HEK293 (cell line): ENCODE results near the gene ABCA2.

Source experiments
- CTCF ChIA-PET: fragments of 350-600 bp; formaldehyde crosslinking; extraction: SDS; loops from one replicate; lab custom pipeline; 2021; ENCODE audit warnings: antibody characterized with exemption; lab: Yijun Ruan, JAX
- POLR2A ChIA-PET: fragments of 300-600 bp; formaldehyde crosslinking; extraction: SDS; loops from one replicate; lab custom pipeline; 2020; ENCODE audit warnings: antibody characterized with exemption, inconsistent platforms; lab: Yijun Ruan, JAX
- H3K27ac ChIP-seq: fragments of 200-500 bp; sonication (Bioruptor generic); 2 replicates; pipeline ENCODE4 v1.5.1; 2014; ENCODE audit warnings: low read depth, low read length, control low read depth, inconsistent platforms; ENCODE audit errors: extremely low read depth
- H3K36me3 ChIP-seq, 2 experiments: fragments of 200-500 bp in 1 of 2; sonication (Bioruptor generic) in 1 of 2; 1 replicate in 1 of 2; 2 replicates in 1 of 2; pipeline ENCODE4 v1.5.1; 2014 to 2017; ENCODE audit warnings: inconsistent platforms in 2 of 2, low read length in 2 of 2; ENCODE audit not compliant: control insufficient read depth in 2 of 2, insufficient read depth in 1 of 2
- H3K4me1 ChIP-seq: fragments of 200-500 bp; sonication (Bioruptor generic); 2 replicates; pipeline ENCODE4 v1.5.1; 2014; ENCODE audit warnings: mild to moderate bottlenecking, low read length, inconsistent platforms; ENCODE audit not compliant: control insufficient read depth, insufficient read depth
- H3K4me3 ChIP-seq: 2 replicates; pipeline ENCODE4 v1.5.1; 2011; ENCODE audit warnings: low read depth, mild to moderate bottlenecking, control low read depth, low read length, moderate library complexity
- H3K9me3 ChIP-seq: fragments of 200-500 bp; sonication (Bioruptor generic); 2 replicates; pipeline ENCODE4 v1.5.1; 2014; ENCODE audit warnings: low read depth, low read length, inconsistent platforms; ENCODE audit not compliant: control insufficient read depth, insufficient read depth
- BCL6B ChIP-seq: fragments of 450-650 bp; formaldehyde crosslinking; IDR thresholded peaks from 2 replicates; pipeline ENCODE4 v1.5.1; 2017; ENCODE audit warnings: missing biosample characterization, missing genetic modification characterization
- CTCF ChIP-seq: fragments of 450-650 bp; formaldehyde crosslinking; IDR thresholded peaks from 2 replicates; pipeline ENCODE4 v1.5.1; 2016; ENCODE audit warnings: missing biosample characterization, missing genetic modification characterization
- EGR2 ChIP-seq: fragments of 450-650 bp; formaldehyde crosslinking; IDR thresholded peaks from 2 replicates; pipeline ENCODE4 v1.5.1; 2016; ENCODE audit warnings: low read depth, missing biosample characterization, missing genetic modification characterization
- GLIS1 ChIP-seq: fragments of 450-650 bp; formaldehyde crosslinking; IDR thresholded peaks from 2 replicates; pipeline ENCODE4 v1.5.1; 2016; ENCODE audit warnings: missing biosample characterization, missing genetic modification characterization
- KLF1 ChIP-seq: fragments of 450-650 bp; formaldehyde crosslinking; IDR thresholded peaks from 2 replicates; pipeline ENCODE4 v1.5.1; 2016; ENCODE audit warnings: missing biosample characterization, missing genetic modification characterization
- MYNN ChIP-seq: fragments of 450-650 bp; formaldehyde crosslinking; IDR thresholded peaks from 2 replicates; pipeline ENCODE4 v1.5.1; 2016; ENCODE audit warnings: missing biosample characterization, missing genetic modification characterization, borderline replicate concordance
- REPIN1 ChIP-seq: fragments of 450-650 bp; formaldehyde crosslinking; IDR thresholded peaks from 2 replicates; pipeline ENCODE4 v1.5.1; 2017; ENCODE audit warnings: missing biosample characterization, missing genetic modification characterization, low read depth
- TSHZ1 ChIP-seq: fragments of 450-650 bp; formaldehyde crosslinking; IDR thresholded peaks from 2 replicates; pipeline ENCODE4 v1.5.1; 2016; ENCODE audit warnings: missing biosample characterization, missing genetic modification characterization, borderline replicate concordance
- ZBTB7A ChIP-seq: fragments of 450-650 bp; formaldehyde crosslinking; IDR thresholded peaks from 2 replicates; pipeline ENCODE4 v1.5.1; 2016; ENCODE audit warnings: low read depth, missing biosample characterization, missing genetic modification characterization
- ZBTB8A ChIP-seq: fragments of 450-650 bp; formaldehyde crosslinking; IDR thresholded peaks from 2 replicates; pipeline ENCODE4 v1.5.1; 2016; ENCODE audit warnings: missing biosample characterization, missing genetic modification characterization
- ZFHX2 ChIP-seq: fragments of 450-650 bp; formaldehyde crosslinking; conservative IDR thresholded peaks from 2 replicates; pipeline ENCODE4 v1.5.1; 2016; ENCODE audit warnings: missing biosample characterization, missing genetic modification characterization
- ZNF18 ChIP-seq: fragments of 450-650 bp; formaldehyde crosslinking; IDR thresholded peaks from 2 replicates; pipeline ENCODE4 v1.5.1; 2016; ENCODE audit warnings: missing biosample characterization, missing genetic modification characterization
- ZNF280D ChIP-seq: fragments of 450-650 bp; formaldehyde crosslinking; IDR thresholded peaks from 2 replicates; pipeline ENCODE4 v1.5.1; 2016; ENCODE audit warnings: missing biosample characterization, missing genetic modification characterization
- ZNF423 ChIP-seq: fragments of 450-650 bp; formaldehyde crosslinking; IDR thresholded peaks from 2 replicates; pipeline ENCODE4 v1.5.1; 2016; ENCODE audit warnings: missing biosample characterization, missing genetic modification characterization
- ZNF501 ChIP-seq: fragments of 450-650 bp; formaldehyde crosslinking; IDR thresholded peaks from 2 replicates; pipeline ENCODE4 v1.5.1; 2016; ENCODE audit warnings: missing biosample characterization, missing genetic modification characterization
- ZNF521 ChIP-seq: fragments of 450-650 bp; formaldehyde crosslinking; IDR thresholded peaks from 2 replicates; pipeline ENCODE4 v1.5.1; 2017; ENCODE audit warnings: missing biosample characterization, mild to moderate bottlenecking, missing genetic modification characterization
- ZNF558 ChIP-seq: fragments of 450-650 bp; formaldehyde crosslinking; IDR thresholded peaks from 2 replicates; pipeline ENCODE4 v1.5.1; 2016; ENCODE audit warnings: missing biosample characterization, missing genetic modification characterization
- ZNF645 ChIP-seq: fragments of 450-650 bp; formaldehyde crosslinking; IDR thresholded peaks from 2 replicates; pipeline ENCODE4; 2016; ENCODE audit warnings: missing biosample characterization, missing genetic modification characterization
- ZNF707 ChIP-seq: fragments of 450-650 bp; formaldehyde crosslinking; IDR thresholded peaks from 2 replicates; pipeline ENCODE4 v1.5.1; 2016; ENCODE audit warnings: missing biosample characterization, missing genetic modification characterization
- ZNF776 ChIP-seq: fragments of 450-650 bp; formaldehyde crosslinking; IDR thresholded peaks from 2 replicates; pipeline ENCODE4 v1.5.0; 2017; ENCODE audit warnings: missing biosample characterization, missing genetic modification characterization, borderline replicate concordance
- ZSCAN30 ChIP-seq: fragments of 450-650 bp; IDR thresholded peaks from 2 replicates; pipeline ENCODE4 v1.5.1; 2018; ENCODE audit warnings: missing biosample characterization, mild to moderate bottlenecking, missing genetic modification characterization, moderate library complexity

The ABCA2 gene

GRCh38 chr9:136995772-136996311, 32.2 kb downstream of the ABCA2 start (continued):
- TF ChIP-seq CTCF (no peak), ZSCAN30 (tag by site-specific recombination) (no peak), ZNF558 (no peak), ZNF521 (tag by site-specific recombination) (no peak), ZNF280D (tag by site-specific recombination) (no peak), ZNF18 (tag by site-specific recombination) (no peak), GLIS1 (peak; percentile 50), ZBTB8A (peak; percentile 6; the same call in 1 of the 2 replicates), BCL6B (tag by site-specific recombination) (no peak), ZNF423 (tag by site-specific recombination) (no peak), EGR2 (tag by site-specific recombination) (peak; percentile 41; the same call in 1 of the 2 replicates), MYNN (tag by site-specific recombination) (no peak), ZNF776 (tag by site-specific recombination) (no peak), ZBTB7A (tag by site-specific recombination) (no peak), KLF1 (tag by site-specific recombination) (peak; percentile 63; the same call in 1 of the 2 replicates)

GRCh38 chr9:136995362-136995761, 32.7 kb downstream of the ABCA2 start:
- peaks cover 5% of the 10 kb centered on the region for H3K4me1 ChIP-seq
- ChIA-PET CTCF (interaction anchor here (1.4 to 5.4 kb wide), 4 partner anchors 34 to 208 kb away, joined by 3 to 38 read pairs (median 7); partner anchors contain the start of gene ABCA2), POLR2A (interaction anchor here (0.8 to 1.6 kb wide), 8 partner anchors 9 to 103 kb away, joined by 3 to 8 read pairs (median 4); no protein-coding TSS in a partner anchor)
- no peak overlapping the region for H3K27ac ChIP-seq
- peaks cover 0 to 18% of the 10 kb centered on the region in 2 experiments; a peak in 1 of 3 replicates for H3K36me3 ChIP-seq
- no peak overlapping the region for H3K4me3 ChIP-seq
- no peaks in the 10 kb centered on the region for H3K9me3 ChIP-seq
- TF ChIP-seq ZNF501 (tag by site-specific recombination) (no peak), REPIN1 (no peak), TSHZ1 (tag by site-specific recombination) (no peak), ZNF645 (tag by site-specific recombination) (no peak), ZNF707 (tag by site-specific recombination) (no peak), ZFHX2 (tag by site-specific recombination) (peak; percentile 58)
